ENCODE measurements around the gene PARD3.

GRCh38 chr10:34644224-34644623 lies 170.9 kb downstream of the PARD3 start:
- TF ChIP-seq TAF1 (IDR thresholded peaks at IDR 0.05; ENCODE audit: borderline replicate concordance, insufficient read depth, low read length), result no peak
- TF ChIP-seq POLR2AphosphoS5 (IDR thresholded peaks at IDR 0.05; ENCODE audit: low read depth, low read length), result no peak
